ENCODE results near the gene NOC4L. TPM values are rescaled to one million over a fixed set of nuclear protein-coding genes. Genes with fewer than 3 reads are reported as not detected.

Gene NOC4L
- total and polyA plus RNA-seq, 2 donors (not counting 3 experiments of a cell fraction or from before 2014, with no cell fraction given), result 19.4 to 29.4 TPM

- no peaks in the 10 kb centered on the region for H3K4me1 ChIP-seq (ENCODE audit: control insufficient read depth, extremely low read depth, insufficient read depth, low read length)
- DNase-seq (ENCODE audit: low read depth, low spot score) (no peak), FAIRE-seq (no peak)
- H3K4me3 ChIP-seq (replicated peaks in 1 of 3; ENCODE audit: insufficient read depth in 1 of 3, low read depth in 1 of 3, low read length in 3 of 3), result no peak overlapping the region
- TF ChIP-seq MYC (IDR thresholded peaks at IDR 0.05; ENCODE audit: low read depth, low read length) (no peak), CTCF (IDR thresholded peaks at IDR 0.05; ENCODE audit: extremely low read depth in 1 of 2, insufficient read depth in 1 of 2, low read depth in 1 of 2, low read length in 2 of 2) (no peak), GATA2 (IDR thresholded peaks at IDR 0.05; ENCODE audit: insufficient read depth, insufficient read length, low read depth, low read length) (no peak), MAX (IDR thresholded peaks at IDR 0.05; ENCODE audit: insufficient read depth, insufficient read length) (no peak), FOS (IDR thresholded peaks at IDR 0.05; ENCODE audit: borderline replicate concordance, insufficient read depth, low read length) (no peak), JUN (IDR thresholded peaks at IDR 0.05; ENCODE audit: borderline replicate concordance, insufficient read depth, insufficient read length, low read depth) (no peak), POLR2A (IDR thresholded peaks at IDR 0.05; ENCODE audit: low read depth, low read length) (no peak), EZH2 (IDR thresholded peaks at IDR 0.05; ENCODE audit: borderline replicate concordance, low read depth, low read length, severe bottlenecking) (no peak), POLR2AphosphoS5 (IDR thresholded peaks at IDR 0.05; ENCODE audit: insufficient read depth, low read depth, low read length) (no peak)
- no peaks in the 10 kb centered on the region for H3K79me2 ChIP-seq (ENCODE audit: control insufficient read depth, insufficient read depth, low read length)
- BruUV-seq (replicated peaks), result no TSS peak
- H4K20me1 ChIP-seq (replicated peaks; ENCODE audit: control insufficient read depth, extremely low read depth, insufficient read depth, low read length), result no peaks in the 10 kb centered on the region
- intact Hi-C loops (cut with micrococcal nuclease) (no loop called here), dilution Hi-C loops (cut with MboI; ENCODE audit: extremely low pct_ligation_motif_present, low sequenced_read_pairs) (no loop called here)
- no peaks in the 10 kb centered on the region for H3K27me3 ChIP-seq (ENCODE audit: control insufficient read depth in 2 of 2, insufficient read depth in 2 of 2, low read length in 2 of 2)
- ChIA-PET CTCF (interaction anchor here (0.6 kb wide), 1 partner anchor 263 kb away, joined by 3 read pairs; no protein-coding TSS in a partner anchor), POLR2A (no interaction called here)
- H3K36me3 ChIP-seq (ENCODE audit: control insufficient read depth in 2 of 2, extremely low read depth in 1 of 2, insufficient read depth in 2 of 2, low read length in 2 of 2), result peaks cover 0 to 6% of the 10 kb centered on the region in 2 experiments
- H3K4me2 ChIP-seq (ENCODE audit: insufficient read depth, low read length), result no peak overlapping the region
- H3K27ac ChIP-seq (ENCODE audit: insufficient read depth, low read depth, low read length), result no peak overlapping the region
- no peaks in the 10 kb centered on the region for H3K9me1 ChIP-seq (replicated peaks; ENCODE audit: control insufficient read depth, extremely low read depth, insufficient read depth, low read length)
- H3K9me3 ChIP-seq (replicated peaks; ENCODE audit: control insufficient read depth, insufficient read depth, low read length), result no peaks in the 10 kb centered on the region
- no peak overlapping the region for H3K9ac ChIP-seq (replicated peaks; ENCODE audit: extremely low read depth, insufficient read depth, low read length)
- no peak overlapping the region for H2AFZ ChIP-seq (ENCODE audit: low read depth, low read length)
These were observed 7.0 kb downstream of the NOC4L start for GRCh38 chr12:132151145-132151765.
